B cell (primary cell): Measurements from ENCODE around the gene PCOLCE2. TPM values are rescaled to one million over a fixed set of nuclear protein-coding genes. Genes with fewer than 3 reads are reported as not detected.

Experiments used
- ATAC-seq: fragments of 200-7000 bp; cut with Tn5 transposase; one replicate; pipeline ENCODE4 v1.10.0; 2021; ENCODE audit warnings: low read depth, mild to moderate bottlenecking, moderate number of reproducible peaks, moderate library complexity
- CTCF ChIA-PET: fragments of 350-600 bp; sonication (Branson Sonifier 250); formaldehyde crosslinking; loops from one replicate; lab custom pipeline; 2021; ENCODE audit warnings: antibody characterized with exemption, inconsistent platforms; lab: Charles Lee
- POLR2A ChIA-PET: fragments of 350-600 bp; sonication (Branson Sonifier 250); formaldehyde crosslinking; loops from one replicate; lab custom pipeline; 2021; ENCODE audit warnings: antibody characterized with exemption; lab: Charles Lee
- DNase-seq: peaks from one replicate; pipeline ENCODE4 v3.0.0; 2013
- H2AFZ ChIP-seq: 2 replicates; pipeline ENCODE4 v1.6.1; 2012; ENCODE audit warnings: mild to moderate bottlenecking, low read depth, low read length; ENCODE audit not compliant: insufficient read depth, poor library complexity, severe bottlenecking
- H3K27ac ChIP-seq, 2 donors: 1 replicate in 1 of 2; 2 replicates in 1 of 2; pipeline ENCODE4 v1.5.1; 2012 to 2013; ENCODE audit warnings: low read length in 2 of 2, mild to moderate bottlenecking in 2 of 2, moderate library complexity in 1 of 2
- H3K27me3 ChIP-seq, 4 experiments: fragments of 200-600 bp in 1 of 4; sonication (generic) in 1 of 4; replicated peaks in 1 of 4; 1 replicate in 2 of 4; 2 replicates in 2 of 4; pipeline versions ENCODE4 v1.6.1 to v1.7.0; 2013 to 2016; ENCODE audit warnings: low read length in 3 of 4, mild to moderate bottlenecking in 2 of 4, mixed read lengths in 1 of 4, moderate library complexity in 1 of 4; ENCODE audit not compliant: insufficient read depth in 4 of 4, control insufficient read depth in 3 of 4; ENCODE audit errors: control extremely low read depth in 1 of 4
- H3K36me3 ChIP-seq, 2 experiments: replicated peaks in 1 of 2; 1 replicate in 1 of 2; 2 replicates in 1 of 2; pipeline versions ENCODE4 v1.6.1 to v1.7.1; 2013; ENCODE audit warnings: low read length in 1 of 2; ENCODE audit not compliant: insufficient read depth in 2 of 2, control insufficient read depth in 1 of 2; ENCODE audit errors: control extremely low read depth in 1 of 2, extremely low read depth in 1 of 2
- H3K4me1 ChIP-seq, 2 donors: fragments of 200-600 bp in 1 of 2; sonication (generic) in 1 of 2; 1 replicate in 1 of 2; 2 replicates in 1 of 2; pipeline versions ENCODE4 v1.5.1 to v1.6.1; 2013 to 2017; ENCODE audit warnings: low read length in 2 of 2; ENCODE audit not compliant: control insufficient read depth in 2 of 2, insufficient read depth in 2 of 2
- H3K4me2 ChIP-seq: replicated peaks from 2 replicates; pipeline ENCODE3; 2012; ENCODE audit warnings: mild to moderate bottlenecking, low read depth, low read length; ENCODE audit not compliant: poor library complexity, severe bottlenecking
- H3K4me3 ChIP-seq, 5 experiments: fragments of 200-600 bp in 1 of 5; sonication (generic) in 1 of 5; 1 replicate in 3 of 5; 2 replicates in 2 of 5; pipeline versions ENCODE4 v1.5.1 to v1.7.0; 2011 to 2016; ENCODE audit warnings: low read length in 4 of 5, mild to moderate bottlenecking in 4 of 5, low read depth in 2 of 5, control low read depth in 1 of 5, moderate library complexity in 1 of 5; ENCODE audit not compliant: insufficient read depth in 1 of 5; ENCODE audit errors: control extremely low read depth in 1 of 5, extremely low read depth in 1 of 5
- H3K79me2 ChIP-seq: fragments of 200-600 bp; sonication (generic); one replicate; pipeline ENCODE4 v1.6.0; 2016; ENCODE audit warnings: low read length; ENCODE audit not compliant: control insufficient read depth, insufficient read depth
- H3K9ac ChIP-seq: fragments of 200-600 bp; sonication (generic); 2 replicates; pipeline ENCODE4 v1.6.1; 2017; ENCODE audit warnings: mild to moderate bottlenecking, low read length, moderate library complexity
- H3K9me3 ChIP-seq, 3 donors: one replicate each; pipeline versions ENCODE4 v1.6.1 to v1.7.1; 2013; ENCODE audit warnings: low read length in 2 of 3; ENCODE audit not compliant: control insufficient read depth in 2 of 3, insufficient read depth in 1 of 3; ENCODE audit errors: control extremely low read depth in 1 of 3
- H4K20me1 ChIP-seq: 2 replicates; pipeline ENCODE4 v1.6.0; 2012; ENCODE audit warnings: mild to moderate bottlenecking, low read length; ENCODE audit not compliant: insufficient read depth, control insufficient read depth, poor library complexity, severe bottlenecking
- H3K27ac Mint-ChIP-seq: one replicate; pipeline ENCODE4 v1.8.0; 2021; ENCODE audit warnings: mixed read lengths
- H3K27me3 Mint-ChIP-seq: one replicate; pipeline ENCODE4 v1.8.0; 2021; ENCODE audit warnings: mixed read lengths
- H3K4me1 Mint-ChIP-seq: one replicate; pipeline ENCODE4 v1.8.0; 2021; ENCODE audit warnings: mixed read lengths
- H3K4me3 Mint-ChIP-seq: one replicate; pipeline ENCODE4 v1.8.0; 2021; ENCODE audit warnings: mixed read lengths
- H3K9me3 Mint-ChIP-seq: one replicate; pipeline ENCODE4 v1.8.0; 2022; ENCODE audit warnings: mixed read lengths; ENCODE audit not compliant: insufficient read depth
- EZH2 ChIP-seq: IDR thresholded peaks from 2 replicates; pipeline ENCODE4 v1.6.1; 2012; ENCODE audit warnings: borderline replicate concordance, low read depth, mild to moderate bottlenecking, moderate library complexity, low read length; ENCODE audit not compliant: insufficient read depth, poor library complexity, severe bottlenecking
- WGBS: methylation state at CpG from one replicate; pipeline ENCODE4 v1.1.5; 2013; ENCODE audit warnings: missing lambda C conversion rate; ENCODE audit not compliant: insufficient coverage; 5-methylcytosine and 5-hydroxymethylcytosine counted together
- intact Hi-C: fragments of 100-400 bp; cut with micrococcal nuclease; formaldehyde crosslinking; loops from one replicate; pipeline ENCODE4 v1.10.0; 2022
- polyA plus RNA-seq: library from polyadenylated mRNA; depleted of rRNA; stranded (reverse); fragments of >200 nt; gene quantifications from 2 replicates; pipeline ENCODE4 v1.2.3, GENCODE V29; 2012
- total RNA-seq, 2 donors: library from RNA; stranded (reverse); fragments of 120-200 nt in 1 of 2; gene quantifications; 1 replicate in 1 of 2; 2 replicates in 1 of 2; pipeline versions ENCODE4 v1.2.3 to v1.2.4, GENCODE V29; 2013 to 2022
- TF ChIP-seq, protein P1 (sequence below): fragments of 200-600 bp; IDR thresholded peaks from one replicate; pipeline ENCODE4 v1.8.0; 2022; ENCODE audit warnings: antibody characterized with exemption, mild to moderate bottlenecking

Gene PCOLCE2
- total and polyA plus RNA-seq, 2 donors (not counting 1 experiment from before 2014, with no cell fraction given) = not detected

GRCh38 chr3:142863010-142863817, 25.7 kb downstream of the PCOLCE2 start:
- no peak for DNase-seq

GRCh38 chr3:142861926-142862325, 27.0 kb downstream of the PCOLCE2 start:
- ChIA-PET CTCF (no interaction called here), POLR2A (no interaction called here)
- TF ChIP-seq, protein P1, sequence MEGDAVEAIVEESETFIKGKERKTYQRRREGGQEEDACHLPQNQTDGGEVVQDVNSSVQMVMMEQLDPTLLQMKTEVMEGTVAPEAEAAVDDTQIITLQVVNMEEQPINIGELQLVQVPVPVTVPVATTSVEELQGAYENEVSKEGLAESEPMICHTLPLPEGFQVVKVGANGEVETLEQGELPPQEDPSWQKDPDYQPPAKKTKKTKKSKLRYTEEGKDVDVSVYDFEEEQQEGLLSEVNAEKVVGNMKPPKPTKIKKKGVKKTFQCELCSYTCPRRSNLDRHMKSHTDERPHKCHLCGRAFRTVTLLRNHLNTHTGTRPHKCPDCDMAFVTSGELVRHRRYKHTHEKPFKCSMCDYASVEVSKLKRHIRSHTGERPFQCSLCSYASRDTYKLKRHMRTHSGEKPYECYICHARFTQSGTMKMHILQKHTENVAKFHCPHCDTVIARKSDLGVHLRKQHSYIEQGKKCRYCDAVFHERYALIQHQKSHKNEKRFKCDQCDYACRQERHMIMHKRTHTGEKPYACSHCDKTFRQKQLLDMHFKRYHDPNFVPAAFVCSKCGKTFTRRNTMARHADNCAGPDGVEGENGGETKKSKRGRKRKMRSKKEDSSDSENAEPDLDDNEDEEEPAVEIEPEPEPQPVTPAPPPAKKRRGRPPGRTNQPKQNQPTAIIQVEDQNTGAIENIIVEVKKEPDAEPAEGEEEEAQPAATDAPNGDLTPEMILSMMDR = no peak
- no peak for TF ChIP-seq EZH2
- Mint-ChIP-seq H3K27ac (no peak overlapping the region), H3K4me1 (no peaks in the 10 kb centered on the region), H3K4me3 (no peak overlapping the region), H3K27me3 (peaks cover 37% of the 10 kb centered on the region), H3K9me3 (no peaks in the 10 kb centered on the region)
- intact Hi-C loops = no loop called here
- 82% methylated on average over 3 of the region's 4 CpGs for WGBS
- H3K4me2 ChIP-seq = no peak overlapping the region
- no peak overlapping the region for H3K9ac ChIP-seq
- H3K27ac ChIP-seq = no peak overlapping the region
- DNase-seq = no peak
- H2AFZ ChIP-seq = no peak overlapping the region
- no peak for ATAC-seq
- no peaks in the 10 kb centered on the region for H3K36me3 ChIP-seq
- H3K27me3 ChIP-seq = peaks cover 0 to 5% (median 0%) of the 10 kb centered on the region in 4 experiments
- no peaks in the 10 kb centered on the region for H4K20me1 ChIP-seq
- H3K4me3 ChIP-seq = no peak overlapping the region
- no peaks in the 10 kb centered on the region for H3K79me2 ChIP-seq
- H3K9me3 ChIP-seq = no peaks in the 10 kb centered on the region
- H3K4me1 ChIP-seq = no peaks in the 10 kb centered on the region

More at GRCh38 chr3:142863010-142863817, 25.7 kb downstream of the PCOLCE2 start:
- Histone ChIP-seq H3K27me3 (peaks cover 0 to 5% (median 0%) of the 10 kb centered on the region in 4 experiments), H3K4me2 (no peak overlapping the region), H4K20me1 (no peaks in the 10 kb centered on the region), H3K4me1 (no peaks in the 10 kb centered on the region), H3K36me3 (no peaks in the 10 kb centered on the region), H3K9me3 (no peaks in the 10 kb centered on the region), H2AFZ (no peak overlapping the region), H3K4me3 (no peak overlapping the region), H3K9ac (no peak overlapping the region), H3K27ac (no peak overlapping the region), H3K79me2 (no peaks in the 10 kb centered on the region)
- intact Hi-C loops = no loop called here
- Mint-ChIP-seq H3K4me1 (no peaks in the 10 kb centered on the region), H3K9me3 (no peaks in the 10 kb centered on the region), H3K27ac (no peak overlapping the region), H3K4me3 (no peak overlapping the region), H3K27me3 (peaks cover 37% of the 10 kb centered on the region)
- ATAC-seq = no peak
- ChIA-PET POLR2A (no interaction called here), CTCF (no interaction called here)
- WGBS = 28% methylated on average over 3 of the region's 7 CpGs
- no peak for TF ChIP-seq EZH2
- TF ChIP-seq, protein P1 = no peak
